Esophagus squamous epithelium (tissue), 4 donors: Measurements from ENCODE around the gene LRRC25.
A peak's percentile ranks its signal among the peaks of the same experiment; 100 is the strongest.

Experiments
- CTCF ChIP-seq, 6 experiments: fragments of 450-650 bp in 4 of 6; fragments of 200-600 bp in 2 of 6; sonication (generic) in 2 of 6; IDR thresholded peaks; one replicate each; pipeline ENCODE4 v1.5.1; 2016 to 2019; ENCODE audit warnings: antibody characterized with exemption in 6 of 6, mild to moderate bottlenecking in 4 of 6, moderate library complexity in 4 of 6
- POLR2A ChIP-seq, 4 donors: fragments of 450-650 bp; IDR thresholded peaks; one replicate each; pipeline ENCODE4 v1.6.1; 2017; ENCODE audit warnings: antibody characterized with exemption in 4 of 4, mild to moderate bottlenecking in 4 of 4, moderate library complexity in 3 of 4

- TF ChIP-seq CTCF (IDR thresholded peaks at IDR 0.05) (peak in 5 of 6 experiments; percentile 21 to 64 (median 43)), POLR2A (IDR thresholded peaks at IDR 0.05) (peak in 2 of 4 donors; percentile 31 to 67)
Observed at GRCh38 chr19:18385675-18386542, 11.5 kb downstream of the LRRC25 start, which contains the start of gene GDF15.
